K562 (cell line): ENCODE results near the gene LRRC4B. TPM values are rescaled to one million over a fixed set of nuclear protein-coding genes. Genes with fewer than 3 reads are reported as not detected.
A peak's percentile ranks its signal among the peaks of the same experiment; 100 is the strongest.

Experiments used
- CREM ChIP-seq: IDR thresholded peaks from 2 replicates; pipeline ENCODE4 v1.6.1; 2014; ENCODE audit warnings: antibody characterized with exemption, low read depth
- GABPB1 ChIP-seq: sonication (generic); formaldehyde crosslinking; IDR thresholded peaks from 2 replicates; pipeline ENCODE4 v1.8.0; 2022; ENCODE audit warnings: mild to moderate bottlenecking, missing genetic modification reagents
- POLR2G ChIP-seq: fragments of 200-400 bp; formaldehyde crosslinking; IDR thresholded peaks from 2 replicates; pipeline ENCODE4 v1.6.1; 2017; ENCODE audit warnings: low read depth, mild to moderate bottlenecking, antibody characterized with exemption, low read length, moderate library complexity
- RBM25 ChIP-seq: fragments of 200-400 bp; formaldehyde crosslinking; IDR thresholded peaks from 2 replicates; pipeline ENCODE4 v1.6.1; 2018; ENCODE audit warnings: low read length, low read depth, moderate library complexity; ENCODE audit not compliant: severe bottlenecking
- SNIP1 ChIP-seq: fragments of 450-650 bp; IDR thresholded peaks from 2 replicates; pipeline ENCODE4 v1.7.1; 2017; ENCODE audit warnings: low read depth, mild to moderate bottlenecking
- SP1 ChIP-seq: sonication (generic); formaldehyde crosslinking; IDR thresholded peaks from 2 replicates; pipeline ENCODE4 v1.8.1; 2022; ENCODE audit warnings: mild to moderate bottlenecking, missing genetic modification reagents
- ZFX ChIP-seq: sonication (generic); formaldehyde crosslinking; IDR thresholded peaks from 2 replicates; pipeline ENCODE4 v1.8.0; 2022; ENCODE audit warnings: mild to moderate bottlenecking, missing genetic modification reagents, moderate library complexity
- polyA plus RNA-seq, 8 experiments: library from polyadenylated mRNA; depleted of rRNA in 4 of 8; stranded (reverse) in 5 of 8; unstranded in 3 of 8; fragments of >200 nt; fragmentation: Nextera tagmentation in 2 of 8; fragmentation: Illumina TruSeq in 1 of 8; extraction: Ambion mirVana in 2 of 8; extraction: Trizol in 1 of 8; gene quantifications; 2 replicates each; pipeline versions ENCODE4 v1.2.1 to v1.2.3, GENCODE V29; 2011 to 2014; ENCODE audit warnings: inconsistent platforms in 1 of 8, missing spikeins in 1 of 8
- total RNA-seq, 7 experiments: library from RNA; depleted of rRNA in 6 of 7; stranded (reverse); fragments of >200 nt in 6 of 7; fragmentation: Illumina TruSeq in 2 of 7; extraction: Trizol in 2 of 7; gene quantifications; 2 replicates each; pipeline versions ENCODE4 v1.2.1 to v1.2.3, GENCODE V29; 2011 to 2021; ENCODE audit warnings: low replicate concordance in 1 of 7
- TF ChIP-seq, protein P1 (sequence below): fragments of 450-650 bp; IDR thresholded peaks from 2 replicates; pipeline ENCODE4 v1.6.1; 2016; ENCODE audit warnings: mild to moderate bottlenecking, moderate library complexity
- TF ChIP-seq, protein P2 (sequence below): sonication (generic); formaldehyde crosslinking; IDR thresholded peaks from 2 replicates; pipeline ENCODE4 v1.8.1; 2023; ENCODE audit warnings: mild to moderate bottlenecking, missing genetic modification reagents, moderate library complexity
- TF ChIP-seq, protein P3 (sequence below): sonication (generic); formaldehyde crosslinking; IDR thresholded peaks from 2 replicates; pipeline ENCODE4 v1.9.0; 2022; ENCODE audit warnings: mild to moderate bottlenecking, missing genetic modification reagents
- TF ChIP-seq, protein P4 (sequence below), 2 experiments: IDR thresholded peaks; 2 replicates each; pipeline ENCODE4 v1.6.1; 2011; ENCODE audit warnings: borderline replicate concordance in 1 of 2, control low read depth in 1 of 2, low read depth in 1 of 2, low read length in 1 of 2, mild to moderate bottlenecking in 1 of 2, mixed read lengths in 1 of 2, moderate library complexity in 1 of 2; ENCODE audit not compliant: insufficient read depth in 1 of 2, insufficient read length in 1 of 2, poor library complexity in 1 of 2, severe bottlenecking in 1 of 2; ENCODE audit errors: extremely low read depth in 1 of 2

The LRRC4B gene
- total and polyA plus RNA-seq, 9 of the 15 experiments (the other 6 are each of a cell fraction or from before 2014, with no cell fraction given) = 0.18 to 9.6 (median 2.9) TPM; not detected in 2

GRCh38 chr19:50606059-50606836, 38.0 kb upstream of the LRRC4B start (continued):
- TF ChIP-seq, protein P1, sequence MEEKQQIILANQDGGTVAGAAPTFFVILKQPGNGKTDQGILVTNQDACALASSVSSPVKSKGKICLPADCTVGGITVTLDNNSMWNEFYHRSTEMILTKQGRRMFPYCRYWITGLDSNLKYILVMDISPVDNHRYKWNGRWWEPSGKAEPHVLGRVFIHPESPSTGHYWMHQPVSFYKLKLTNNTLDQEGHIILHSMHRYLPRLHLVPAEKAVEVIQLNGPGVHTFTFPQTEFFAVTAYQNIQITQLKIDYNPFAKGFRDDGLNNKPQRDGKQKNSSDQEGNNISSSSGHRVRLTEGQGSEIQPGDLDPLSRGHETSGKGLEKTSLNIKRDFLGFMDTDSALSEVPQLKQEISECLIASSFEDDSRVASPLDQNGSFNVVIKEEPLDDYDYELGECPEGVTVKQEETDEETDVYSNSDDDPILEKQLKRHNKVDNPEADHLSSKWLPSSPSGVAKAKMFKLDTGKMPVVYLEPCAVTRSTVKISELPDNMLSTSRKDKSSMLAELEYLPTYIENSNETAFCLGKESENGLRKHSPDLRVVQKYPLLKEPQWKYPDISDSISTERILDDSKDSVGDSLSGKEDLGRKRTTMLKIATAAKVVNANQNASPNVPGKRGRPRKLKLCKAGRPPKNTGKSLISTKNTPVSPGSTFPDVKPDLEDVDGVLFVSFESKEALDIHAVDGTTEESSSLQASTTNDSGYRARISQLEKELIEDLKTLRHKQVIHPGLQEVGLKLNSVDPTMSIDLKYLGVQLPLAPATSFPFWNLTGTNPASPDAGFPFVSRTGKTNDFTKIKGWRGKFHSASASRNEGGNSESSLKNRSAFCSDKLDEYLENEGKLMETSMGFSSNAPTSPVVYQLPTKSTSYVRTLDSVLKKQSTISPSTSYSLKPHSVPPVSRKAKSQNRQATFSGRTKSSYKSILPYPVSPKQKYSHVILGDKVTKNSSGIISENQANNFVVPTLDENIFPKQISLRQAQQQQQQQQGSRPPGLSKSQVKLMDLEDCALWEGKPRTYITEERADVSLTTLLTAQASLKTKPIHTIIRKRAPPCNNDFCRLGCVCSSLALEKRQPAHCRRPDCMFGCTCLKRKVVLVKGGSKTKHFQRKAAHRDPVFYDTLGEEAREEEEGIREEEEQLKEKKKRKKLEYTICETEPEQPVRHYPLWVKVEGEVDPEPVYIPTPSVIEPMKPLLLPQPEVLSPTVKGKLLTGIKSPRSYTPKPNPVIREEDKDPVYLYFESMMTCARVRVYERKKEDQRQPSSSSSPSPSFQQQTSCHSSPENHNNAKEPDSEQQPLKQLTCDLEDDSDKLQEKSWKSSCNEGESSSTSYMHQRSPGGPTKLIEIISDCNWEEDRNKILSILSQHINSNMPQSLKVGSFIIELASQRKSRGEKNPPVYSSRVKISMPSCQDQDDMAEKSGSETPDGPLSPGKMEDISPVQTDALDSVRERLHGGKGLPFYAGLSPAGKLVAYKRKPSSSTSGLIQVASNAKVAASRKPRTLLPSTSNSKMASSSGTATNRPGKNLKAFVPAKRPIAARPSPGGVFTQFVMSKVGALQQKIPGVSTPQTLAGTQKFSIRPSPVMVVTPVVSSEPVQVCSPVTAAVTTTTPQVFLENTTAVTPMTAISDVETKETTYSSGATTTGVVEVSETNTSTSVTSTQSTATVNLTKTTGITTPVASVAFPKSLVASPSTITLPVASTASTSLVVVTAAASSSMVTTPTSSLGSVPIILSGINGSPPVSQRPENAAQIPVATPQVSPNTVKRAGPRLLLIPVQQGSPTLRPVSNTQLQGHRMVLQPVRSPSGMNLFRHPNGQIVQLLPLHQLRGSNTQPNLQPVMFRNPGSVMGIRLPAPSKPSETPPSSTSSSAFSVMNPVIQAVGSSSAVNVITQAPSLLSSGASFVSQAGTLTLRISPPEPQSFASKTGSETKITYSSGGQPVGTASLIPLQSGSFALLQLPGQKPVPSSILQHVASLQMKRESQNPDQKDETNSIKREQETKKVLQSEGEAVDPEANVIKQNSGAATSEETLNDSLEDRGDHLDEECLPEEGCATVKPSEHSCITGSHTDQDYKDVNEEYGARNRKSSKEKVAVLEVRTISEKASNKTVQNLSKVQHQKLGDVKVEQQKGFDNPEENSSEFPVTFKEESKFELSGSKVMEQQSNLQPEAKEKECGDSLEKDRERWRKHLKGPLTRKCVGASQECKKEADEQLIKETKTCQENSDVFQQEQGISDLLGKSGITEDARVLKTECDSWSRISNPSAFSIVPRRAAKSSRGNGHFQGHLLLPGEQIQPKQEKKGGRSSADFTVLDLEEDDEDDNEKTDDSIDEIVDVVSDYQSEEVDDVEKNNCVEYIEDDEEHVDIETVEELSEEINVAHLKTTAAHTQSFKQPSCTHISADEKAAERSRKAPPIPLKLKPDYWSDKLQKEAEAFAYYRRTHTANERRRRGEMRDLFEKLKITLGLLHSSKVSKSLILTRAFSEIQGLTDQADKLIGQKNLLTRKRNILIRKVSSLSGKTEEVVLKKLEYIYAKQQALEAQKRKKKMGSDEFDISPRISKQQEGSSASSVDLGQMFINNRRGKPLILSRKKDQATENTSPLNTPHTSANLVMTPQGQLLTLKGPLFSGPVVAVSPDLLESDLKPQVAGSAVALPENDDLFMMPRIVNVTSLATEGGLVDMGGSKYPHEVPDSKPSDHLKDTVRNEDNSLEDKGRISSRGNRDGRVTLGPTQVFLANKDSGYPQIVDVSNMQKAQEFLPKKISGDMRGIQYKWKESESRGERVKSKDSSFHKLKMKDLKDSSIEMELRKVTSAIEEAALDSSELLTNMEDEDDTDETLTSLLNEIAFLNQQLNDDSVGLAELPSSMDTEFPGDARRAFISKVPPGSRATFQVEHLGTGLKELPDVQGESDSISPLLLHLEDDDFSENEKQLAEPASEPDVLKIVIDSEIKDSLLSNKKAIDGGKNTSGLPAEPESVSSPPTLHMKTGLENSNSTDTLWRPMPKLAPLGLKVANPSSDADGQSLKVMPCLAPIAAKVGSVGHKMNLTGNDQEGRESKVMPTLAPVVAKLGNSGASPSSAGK = peak; percentile 74; the same call in 1 of the 2 replicates
- TF ChIP-seq, protein P2, sequence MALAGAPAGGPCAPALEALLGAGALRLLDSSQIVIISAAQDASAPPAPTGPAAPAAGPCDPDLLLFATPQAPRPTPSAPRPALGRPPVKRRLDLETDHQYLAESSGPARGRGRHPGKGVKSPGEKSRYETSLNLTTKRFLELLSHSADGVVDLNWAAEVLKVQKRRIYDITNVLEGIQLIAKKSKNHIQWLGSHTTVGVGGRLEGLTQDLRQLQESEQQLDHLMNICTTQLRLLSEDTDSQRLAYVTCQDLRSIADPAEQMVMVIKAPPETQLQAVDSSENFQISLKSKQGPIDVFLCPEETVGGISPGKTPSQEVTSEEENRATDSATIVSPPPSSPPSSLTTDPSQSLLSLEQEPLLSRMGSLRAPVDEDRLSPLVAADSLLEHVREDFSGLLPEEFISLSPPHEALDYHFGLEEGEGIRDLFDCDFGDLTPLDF = 0 out of 2 replicates have a peak, but pooled peaks have one; percentile 37
- TF ChIP-seq POLR2G = peak; percentile 63
- 0 out of 2 replicates have a peak, but pooled peaks have one; percentile 37 for TF ChIP-seq SP1
- 0 out of 2 replicates have a peak, but pooled peaks have one; percentile 31 for TF ChIP-seq ZFX (CRISPR knock-in tag)
- TF ChIP-seq RBM25 = peak; percentile 58
- TF ChIP-seq, protein P3, sequence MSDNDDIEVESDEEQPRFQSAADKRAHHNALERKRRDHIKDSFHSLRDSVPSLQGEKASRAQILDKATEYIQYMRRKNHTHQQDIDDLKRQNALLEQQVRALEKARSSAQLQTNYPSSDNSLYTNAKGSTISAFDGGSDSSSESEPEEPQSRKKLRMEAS (CRISPR knock-in tag) = peak; percentile 43
- TF ChIP-seq GABPB1 (CRISPR knock-in tag) = 0 out of 2 replicates have a peak, but pooled peaks have one; percentile 11
- TF ChIP-seq, protein P4, sequence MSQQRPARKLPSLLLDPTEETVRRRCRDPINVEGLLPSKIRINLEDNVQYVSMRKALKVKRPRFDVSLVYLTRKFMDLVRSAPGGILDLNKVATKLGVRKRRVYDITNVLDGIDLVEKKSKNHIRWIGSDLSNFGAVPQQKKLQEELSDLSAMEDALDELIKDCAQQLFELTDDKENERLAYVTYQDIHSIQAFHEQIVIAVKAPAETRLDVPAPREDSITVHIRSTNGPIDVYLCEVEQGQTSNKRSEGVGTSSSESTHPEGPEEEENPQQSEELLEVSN (IDR thresholded peaks at IDR 0.05; ENCODE audit: borderline replicate concordance in 1 of 2, extremely low read depth in 1 of 2, insufficient read depth in 1 of 2, insufficient read length in 1 of 2, low read depth in 1 of 2, low read length in 1 of 2, poor library complexity in 1 of 2, severe bottlenecking in 1 of 2) = peak; percentile 39 to 64
- TF ChIP-seq SNIP1 = peak; percentile 69; the same call in 1 of the 2 replicates
- peak; percentile 43; the same call in 1 of the 2 replicates for TF ChIP-seq CREM
